Measurements from ENCODE around the gene CDKN1A.
A peak's percentile ranks its signal among the peaks of the same experiment; 100 is the strongest.

Gene CDKN1A

GRCh38 chr6:36682328-36683144 is 4.0 kb downstream of the CDKN1A start:
- Histone ChIP-seq H3K23ac (ENCODE audit: low read length) (no peak overlapping the region), H2BK5ac (ENCODE audit: low read length) (no peak overlapping the region), H3K56ac (ENCODE audit: low read length) (no peak overlapping the region), H4K8ac (ENCODE audit: low read depth, low read length) (no peak overlapping the region), H3K4ac (ENCODE audit: low read depth, low read length) (no peak overlapping the region), H3K9ac (ENCODE audit: low read length) (no peak overlapping the region), H3K4me3 (ENCODE audit: low read length) (no peak overlapping the region), H2BK15ac (replicated peaks; ENCODE audit: low read depth) (no peak overlapping the region), H3K36me3 (ENCODE audit: control insufficient read depth, insufficient read depth, low read length) (no peaks in the 10 kb centered on the region), H3K79me2 (ENCODE audit: control insufficient read depth, insufficient read depth, low read length) (no peaks in the 10 kb centered on the region), H3K27me3 (ENCODE audit: insufficient read depth, low read length, poor library complexity) (peaks cover 2% of the 10 kb centered on the region), H3K18ac (ENCODE audit: low read length) (no peak overlapping the region), H2BK120ac (ENCODE audit: low read depth, low read length) (no peak overlapping the region), H4K5ac (ENCODE audit: low read length) (no peak overlapping the region), H3K4me2 (ENCODE audit: low read length) (no peak overlapping the region), H3K27ac (ENCODE audit: low read depth, low read length) (no peak overlapping the region), H3K79me1 (ENCODE audit: low read length) (no peaks in the 10 kb centered on the region), H3K4me1 (ENCODE audit: control insufficient read depth, low read depth, low read length) (no peaks in the 10 kb centered on the region), H2AK5ac (ENCODE audit: low read length) (no peak overlapping the region)
- WGBS (ENCODE audit: extremely low coverage, insufficient coverage, low lambda C conversion rate): no CpG with 5 or more reads among the region's 11 CpGs
- DNase-seq: peak; percentile 53

GRCh38 chr6:36683145-36683655 is 4.7 kb downstream of the CDKN1A start:
- Histone ChIP-seq H4K5ac (ENCODE audit: low read length) (no peak overlapping the region), H3K9ac (ENCODE audit: low read length) (no peak overlapping the region), H3K27ac (ENCODE audit: low read depth, low read length) (no peak overlapping the region), H2BK5ac (ENCODE audit: low read length) (no peak overlapping the region), H3K4ac (ENCODE audit: low read depth, low read length) (no peak overlapping the region), H3K27me3 (ENCODE audit: insufficient read depth, low read length, poor library complexity) (peaks cover 2% of the 10 kb centered on the region), H3K79me2 (ENCODE audit: control insufficient read depth, insufficient read depth, low read length) (no peaks in the 10 kb centered on the region), H2BK15ac (replicated peaks; ENCODE audit: low read depth) (no peak overlapping the region), H3K18ac (ENCODE audit: low read length) (no peak overlapping the region), H4K8ac (ENCODE audit: low read depth, low read length) (no peak overlapping the region), H3K36me3 (ENCODE audit: control insufficient read depth, insufficient read depth, low read length) (no peaks in the 10 kb centered on the region), H3K4me2 (ENCODE audit: low read length) (no peak overlapping the region), H3K79me1 (ENCODE audit: low read length) (no peaks in the 10 kb centered on the region), H3K4me1 (ENCODE audit: control insufficient read depth, low read depth, low read length) (no peaks in the 10 kb centered on the region), H2BK120ac (ENCODE audit: low read depth, low read length) (no peak overlapping the region), H2AK5ac (ENCODE audit: low read length) (no peak overlapping the region), H3K23ac (ENCODE audit: low read length) (no peak overlapping the region), H3K56ac (ENCODE audit: low read length) (no peak overlapping the region), H3K4me3 (ENCODE audit: low read length) (no peak overlapping the region)
- DNase-seq: no peak
- no CpG with 5 or more reads among the region's 6 CpGs for WGBS (ENCODE audit: extremely low coverage, insufficient coverage, low lambda C conversion rate)

- no peak overlapping the region for H2AK5ac ChIP-seq (ENCODE audit: low read length)
- no peaks in the 10 kb centered on the region for H3K4me1 ChIP-seq (ENCODE audit: control insufficient read depth, low read depth, low read length)
- H3K18ac ChIP-seq (ENCODE audit: low read length): no peak overlapping the region
- no peaks in the 10 kb centered on the region for H3K79me2 ChIP-seq (ENCODE audit: control insufficient read depth, insufficient read depth, low read length)
- no peaks in the 10 kb centered on the region for H3K79me1 ChIP-seq (ENCODE audit: low read length)
- no peak overlapping the region for H3K4me3 ChIP-seq (ENCODE audit: low read length)
- H3K4ac ChIP-seq (ENCODE audit: low read depth, low read length): no peak overlapping the region
- no peak overlapping the region for H3K4me2 ChIP-seq (ENCODE audit: low read length)
- no peak overlapping the region for H2BK5ac ChIP-seq (ENCODE audit: low read length)
- WGBS (ENCODE audit: extremely low coverage, insufficient coverage, low lambda C conversion rate): no CpG with 5 or more reads among the region's 29 CpGs
- no peak overlapping the region for H3K23ac ChIP-seq (ENCODE audit: low read length)
- H3K36me3 ChIP-seq (ENCODE audit: control insufficient read depth, insufficient read depth, low read length): no peaks in the 10 kb centered on the region
- no peak overlapping the region for H2BK120ac ChIP-seq (ENCODE audit: low read depth, low read length)
- H4K8ac ChIP-seq (ENCODE audit: low read depth, low read length): no peak overlapping the region
- no peak for DNase-seq
- H4K5ac ChIP-seq (ENCODE audit: low read length): no peak overlapping the region
- H3K27ac ChIP-seq (ENCODE audit: low read depth, low read length): no peak overlapping the region
- H3K9ac ChIP-seq (ENCODE audit: low read length): no peak overlapping the region
- no peak overlapping the region for H2BK15ac ChIP-seq (replicated peaks; ENCODE audit: low read depth)
- H3K27me3 ChIP-seq (ENCODE audit: insufficient read depth, low read length, poor library complexity): peaks cover 2% of the 10 kb centered on the region
- no peak overlapping the region for H3K56ac ChIP-seq (ENCODE audit: low read length)
Measured at GRCh38 chr6:36683656-36684446, 5.3 kb downstream of the CDKN1A start.

- no peak overlapping the region for H3K4me3 ChIP-seq (ENCODE audit: low read length)
- no peak overlapping the region for H2BK5ac ChIP-seq (ENCODE audit: low read length)
- H3K79me1 ChIP-seq (ENCODE audit: low read length): no peaks in the 10 kb centered on the region
- H3K56ac ChIP-seq (ENCODE audit: low read length): no peak overlapping the region
- H3K27ac ChIP-seq (ENCODE audit: low read depth, low read length): no peak overlapping the region
- no CpG with 5 or more reads among the region's 6 CpGs for WGBS (ENCODE audit: extremely low coverage, insufficient coverage, low lambda C conversion rate)
- H3K23ac ChIP-seq (ENCODE audit: low read length): no peak overlapping the region
- H3K9ac ChIP-seq (ENCODE audit: low read length): no peak overlapping the region
- no peak for DNase-seq
- no peaks in the 10 kb centered on the region for H3K27me3 ChIP-seq (ENCODE audit: insufficient read depth, low read length, poor library complexity)
- no peak overlapping the region for H4K8ac ChIP-seq (ENCODE audit: low read depth, low read length)
- no peaks in the 10 kb centered on the region for H3K79me2 ChIP-seq (ENCODE audit: control insufficient read depth, insufficient read depth, low read length)
- H2AK5ac ChIP-seq (ENCODE audit: low read length): no peak overlapping the region
- no peak overlapping the region for H2BK15ac ChIP-seq (replicated peaks; ENCODE audit: low read depth)
- H2BK120ac ChIP-seq (ENCODE audit: low read depth, low read length): no peak overlapping the region
- no peaks in the 10 kb centered on the region for H3K36me3 ChIP-seq (ENCODE audit: control insufficient read depth, insufficient read depth, low read length)
- no peaks in the 10 kb centered on the region for H3K4me1 ChIP-seq (ENCODE audit: control insufficient read depth, low read depth, low read length)
- H4K5ac ChIP-seq (ENCODE audit: low read length): no peak overlapping the region
- no peak overlapping the region for H3K4me2 ChIP-seq (ENCODE audit: low read length)
- no peak overlapping the region for H3K18ac ChIP-seq (ENCODE audit: low read length)
- H3K4ac ChIP-seq (ENCODE audit: low read depth, low read length): no peak overlapping the region
Measured at GRCh38 chr6:36684447-36684812, 5.9 kb downstream of the CDKN1A start.

GRCh38 chr6:36685166-36685924 is 6.8 kb downstream of the CDKN1A start:
- no peaks in the 10 kb centered on the region for H3K79me2 ChIP-seq (ENCODE audit: control insufficient read depth, insufficient read depth, low read length)
- H3K23ac ChIP-seq (ENCODE audit: low read length): no peak overlapping the region
- H4K8ac ChIP-seq (ENCODE audit: low read depth, low read length): no peak overlapping the region
- H2BK5ac ChIP-seq (ENCODE audit: low read length): no peak overlapping the region
- no peaks in the 10 kb centered on the region for H3K4me1 ChIP-seq (ENCODE audit: control insufficient read depth, low read depth, low read length)
- H3K4ac ChIP-seq (ENCODE audit: low read depth, low read length): no peak overlapping the region
- H3K79me1 ChIP-seq (ENCODE audit: low read length): no peaks in the 10 kb centered on the region
- H3K56ac ChIP-seq (ENCODE audit: low read length): no peak overlapping the region
- H3K18ac ChIP-seq (ENCODE audit: low read length): no peak overlapping the region
- no peak overlapping the region for H3K9ac ChIP-seq (ENCODE audit: low read length)
- H3K4me3 ChIP-seq (ENCODE audit: low read length): no peak overlapping the region
- no peak overlapping the region for H2AK5ac ChIP-seq (ENCODE audit: low read length)
- H2BK120ac ChIP-seq (ENCODE audit: low read depth, low read length): no peak overlapping the region
- WGBS (ENCODE audit: extremely low coverage, insufficient coverage, low lambda C conversion rate): no CpG with 5 or more reads among the region's 20 CpGs
- H2BK15ac ChIP-seq (replicated peaks; ENCODE audit: low read depth): no peak overlapping the region
- no peaks in the 10 kb centered on the region for H3K27me3 ChIP-seq (ENCODE audit: insufficient read depth, low read length, poor library complexity)
- H3K36me3 ChIP-seq (ENCODE audit: control insufficient read depth, insufficient read depth, low read length): no peaks in the 10 kb centered on the region
- no peak for DNase-seq
- no peak overlapping the region for H3K27ac ChIP-seq (ENCODE audit: low read depth, low read length)
- H4K5ac ChIP-seq (ENCODE audit: low read length): no peak overlapping the region
- H3K4me2 ChIP-seq (ENCODE audit: low read length): no peak overlapping the region

Data from mesendoderm (in vitro differentiated cells).